Brain microvascular endothelial cell (primary cell): ENCODE data around the gene ROCK2.
A peak's percentile ranks its signal among the peaks of the same experiment; 100 is the strongest.

Experiments
- DNase-seq: peaks from one replicate; pipeline ENCODE4 v3.0.0-alpha.2; 2020
- H3K27ac ChIP-seq: fragments of 250-450 bp; sonication (Bioruptor Pico); 2 replicates; pipeline ENCODE4 v1.5.1; 2020; ENCODE audit warnings: mild to moderate bottlenecking, moderate library complexity
- H3K27me3 ChIP-seq: fragments of 250-450 bp; sonication (Bioruptor Pico); replicated peaks from 2 replicates; pipeline ENCODE4 v1.5.1; 2020; ENCODE audit warnings: mild to moderate bottlenecking
- H3K36me3 ChIP-seq: fragments of 250-450 bp; sonication (Bioruptor Pico); replicated peaks from 2 replicates; pipeline ENCODE4 v1.5.1; 2020; ENCODE audit warnings: mild to moderate bottlenecking
- H3K4me3 ChIP-seq: 2 replicates; pipeline ENCODE4 v1.5.1; 2011; ENCODE audit warnings: low read depth, mild to moderate bottlenecking, control low read depth, low read length, moderate library complexity
- CTCF ChIP-seq: IDR thresholded peaks from 2 replicates; pipeline ENCODE4 v1.5.1; 2011; ENCODE audit warnings: low read depth, mild to moderate bottlenecking, moderate library complexity, low read length, control low read depth, inconsistent platforms; ENCODE audit errors: missing control alignments
- in situ Hi-C: cut with HindIII; loops from 2 replicates; pipeline ENCODE4 v1.10.0; 2017; ENCODE audit warnings: low sequenced_read_pairs, low pct_ligation_motif_present

The ROCK2 gene

GRCh38 chr2:11140492-11140891, 203.9 kb downstream of the ROCK2 start:
- no peak overlapping the region for H3K4me3 ChIP-seq
- TF ChIP-seq CTCF, result no peak
- H3K36me3 ChIP-seq, result no peaks in the 10 kb centered on the region
- no peaks in the 10 kb centered on the region for H3K27me3 ChIP-seq
- in situ Hi-C loops, result loop anchor here (25.0 kb wide), 1 partner anchor 322 kb away; the partner anchor contains the start of gene E2F6
- no peak overlapping the region for H3K27ac ChIP-seq
- DNase-seq, result peak; percentile 22

- DNase-seq, result no peak
- in situ Hi-C loops, result loop anchor here (25.0 kb wide), 1 partner anchor 328 kb away; the partner anchor contains the start of gene E2F6
- no peak for TF ChIP-seq CTCF
Measured at GRCh38 chr2:11134349-11134748, 210.1 kb downstream of the ROCK2 start.

GRCh38 chr2:11133936-11134320, 210.5 kb downstream of the ROCK2 start:
- in situ Hi-C loops, result loop anchor here (25.0 kb wide), 1 partner anchor 328 kb away; the partner anchor contains the start of gene E2F6
- H3K4me3 ChIP-seq, result no peak overlapping the region

More at GRCh38 chr2:11134349-11134748, 210.1 kb downstream of the ROCK2 start:
- no peak overlapping the region for H3K4me3 ChIP-seq
- no peaks in the 10 kb centered on the region for H3K36me3 ChIP-seq
- no peaks in the 10 kb centered on the region for H3K27me3 ChIP-seq
- H3K27ac ChIP-seq, result no peak overlapping the region

GRCh38 chr2:11133238-11133935, 211.0 kb downstream of the ROCK2 start:
- H3K36me3 ChIP-seq, result no peaks in the 10 kb centered on the region
- no peaks in the 10 kb centered on the region for H3K27me3 ChIP-seq
- no peak overlapping the region for H3K27ac ChIP-seq
- peak overlapping the region; percentile 58 for H3K4me3 ChIP-seq
- no peak for TF ChIP-seq CTCF
- no peak for DNase-seq
- in situ Hi-C loops, result loop anchor here (25.0 kb wide), 1 partner anchor 329 kb away; the partner anchor contains the start of gene E2F6

More at GRCh38 chr2:11133936-11134320, 210.5 kb downstream of the ROCK2 start:
- H3K27ac ChIP-seq, result no peak overlapping the region
- no peaks in the 10 kb centered on the region for H3K27me3 ChIP-seq
- H3K36me3 ChIP-seq, result no peaks in the 10 kb centered on the region
- no peak for TF ChIP-seq CTCF
- no peak for DNase-seq

- H3K36me3 ChIP-seq, result no peaks in the 10 kb centered on the region
- no peak overlapping the region for H3K27ac ChIP-seq
- TF ChIP-seq CTCF, result no peak
- no peak overlapping the region for H3K4me3 ChIP-seq
- H3K27me3 ChIP-seq, result no peaks in the 10 kb centered on the region
- no peak for DNase-seq
- in situ Hi-C loops, result loop anchor here (25.0 kb wide), 1 partner anchor 330 kb away; the partner anchor contains the start of gene E2F6
Measured at GRCh38 chr2:11132036-11132671, 212.3 kb downstream of the ROCK2 start.
